HG02973 (cell line): ENCODE results near the gene WWP2.

Experiments used
- ATAC-seq: cut with Tn5 transposase; IDR thresholded peaks from one replicate; pipeline ENCODE4 v1.9.1; 2021; ENCODE audit warnings: moderate library complexity; ENCODE audit not compliant: unreplicated experiment

Gene WWP2

GRCh38 chr16:69886726-69887125 is 124.6 kb downstream of the WWP2 start:
- ATAC-seq: no peak

DNA sequence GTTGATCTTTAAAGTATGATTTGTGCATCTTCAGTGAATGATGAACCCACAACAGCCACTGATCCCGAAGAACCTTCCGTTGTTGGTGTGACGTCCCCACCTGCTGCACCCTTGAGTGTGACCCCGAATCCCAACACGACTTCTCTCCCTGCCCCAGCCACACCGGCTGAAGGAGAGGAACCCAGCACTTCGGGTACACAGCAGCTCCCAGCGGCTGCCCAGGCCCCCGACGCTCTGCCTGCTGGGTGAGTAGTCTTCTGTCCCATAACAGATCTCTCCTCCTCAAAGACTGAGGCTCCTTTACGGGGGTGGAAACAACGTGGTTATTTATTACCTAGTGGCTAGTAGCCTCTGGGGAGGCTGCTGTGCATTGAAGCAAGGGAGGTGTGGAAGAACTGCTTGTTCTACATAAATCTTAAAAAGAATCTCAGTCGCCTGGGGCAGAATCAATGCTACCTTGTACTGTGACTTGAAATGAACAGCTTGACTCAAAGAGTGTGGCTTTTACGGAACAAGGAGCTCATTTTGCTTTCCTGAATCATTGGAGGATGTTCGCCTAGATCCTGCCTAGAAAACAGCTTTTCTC is 126.0 kb downstream of the WWP2 start:
- ATAC-seq: no peak

DNA sequence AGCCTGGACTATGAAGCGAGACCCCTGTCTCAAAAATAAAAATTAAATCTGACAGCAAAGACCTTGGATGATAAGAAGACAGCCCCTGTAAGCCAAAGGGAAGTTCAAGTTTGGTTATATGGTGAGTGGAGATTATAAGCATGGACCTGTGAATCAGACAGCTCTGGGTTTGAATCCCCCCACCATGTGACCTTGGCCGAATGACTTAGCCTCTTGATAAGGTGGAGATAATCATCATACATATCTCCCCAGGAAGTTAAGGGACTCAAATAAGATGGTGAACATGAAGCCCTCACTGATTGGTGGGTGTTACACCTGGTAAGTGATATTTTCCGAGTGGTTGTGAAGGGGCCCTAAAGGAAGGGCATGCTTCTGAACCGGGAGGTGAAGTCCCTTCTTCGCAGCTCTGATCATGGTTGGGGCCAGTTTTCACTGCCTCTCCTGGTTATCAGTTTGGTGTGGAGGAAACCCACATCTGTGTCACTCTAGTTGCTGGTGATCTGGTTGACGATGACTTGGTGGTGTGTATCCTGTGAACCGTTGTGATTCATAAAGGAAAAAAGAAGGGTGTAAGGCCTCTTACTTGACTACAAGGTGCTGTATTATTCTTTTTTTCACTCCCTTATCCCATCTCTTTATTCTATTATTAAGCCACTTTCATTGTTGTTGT is 127.3 kb downstream of the WWP2 start:
- ATAC-seq: no peak

- ATAC-seq: no peak
Observed at GRCh38 chr16:69890114-69890891, 128.2 kb downstream of the WWP2 start.

DNA sequence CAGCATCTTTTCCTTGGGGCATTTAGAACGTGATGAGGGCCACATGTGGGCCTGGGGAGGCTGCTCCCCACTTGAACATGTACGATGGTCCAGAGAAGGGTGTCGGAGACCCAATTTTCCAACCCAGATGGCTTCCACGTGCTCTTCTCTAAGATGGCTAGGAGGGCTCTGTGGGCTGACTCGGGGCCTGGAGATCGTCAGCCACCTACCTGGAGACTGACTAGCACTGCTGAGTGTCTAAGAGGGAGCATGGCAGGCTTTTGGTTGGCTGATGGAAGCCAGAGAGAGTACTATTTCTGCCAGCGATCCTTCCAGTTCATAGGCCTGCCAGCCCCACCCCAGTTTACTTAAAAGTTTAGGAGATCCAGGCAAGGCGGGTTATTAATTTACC is 128.8 kb downstream of the WWP2 start:
- ATAC-seq: no peak

GRCh38 chr16:69892378-69892777 is 130.2 kb downstream of the WWP2 start:
- no peak for ATAC-seq

DNA sequence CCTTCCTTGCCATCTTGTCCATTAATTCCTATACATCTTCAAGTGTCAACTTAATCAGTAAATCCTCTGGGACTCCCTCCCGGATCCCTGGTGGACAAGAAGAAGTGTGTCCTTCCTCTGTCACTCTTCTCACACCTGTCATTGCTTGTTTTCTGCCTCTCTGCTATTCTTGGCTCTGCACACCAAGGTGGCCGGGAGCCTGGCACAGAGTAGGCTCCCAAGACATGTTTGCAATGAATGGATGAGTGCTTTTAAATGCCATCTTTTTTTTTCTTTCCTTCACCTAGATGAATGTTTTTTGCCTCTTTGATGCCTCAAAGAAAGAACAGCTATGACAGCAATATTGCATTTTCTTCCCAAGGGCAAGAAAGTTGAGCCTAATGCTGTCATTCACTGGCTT is 131.0 kb downstream of the WWP2 start:
- ATAC-seq: no peak

DNA sequence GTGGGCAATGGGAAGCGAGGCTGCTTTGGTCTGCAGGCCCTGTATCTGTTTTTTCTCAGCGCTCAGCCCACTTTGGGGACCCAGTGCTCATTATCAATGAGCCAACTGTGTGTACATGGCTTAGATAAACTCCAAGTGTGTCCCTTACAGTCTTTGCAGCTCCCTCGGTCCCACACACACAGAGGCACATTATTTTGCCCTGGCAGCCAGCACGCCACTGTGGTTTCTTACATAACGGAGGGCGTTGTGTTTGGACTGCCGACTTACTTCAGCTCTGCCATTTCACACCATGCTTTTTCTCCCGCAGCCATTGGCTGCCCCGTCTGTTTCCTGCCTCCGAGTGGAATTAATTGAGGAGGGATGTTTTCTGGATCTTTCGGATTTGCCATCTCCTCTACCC is 132.5 kb downstream of the WWP2 start:
- no peak for ATAC-seq

- ATAC-seq: no peak
Observed at GRCh38 chr16:69903865-69904415, 141.8 kb downstream of the WWP2 start.

DNA sequence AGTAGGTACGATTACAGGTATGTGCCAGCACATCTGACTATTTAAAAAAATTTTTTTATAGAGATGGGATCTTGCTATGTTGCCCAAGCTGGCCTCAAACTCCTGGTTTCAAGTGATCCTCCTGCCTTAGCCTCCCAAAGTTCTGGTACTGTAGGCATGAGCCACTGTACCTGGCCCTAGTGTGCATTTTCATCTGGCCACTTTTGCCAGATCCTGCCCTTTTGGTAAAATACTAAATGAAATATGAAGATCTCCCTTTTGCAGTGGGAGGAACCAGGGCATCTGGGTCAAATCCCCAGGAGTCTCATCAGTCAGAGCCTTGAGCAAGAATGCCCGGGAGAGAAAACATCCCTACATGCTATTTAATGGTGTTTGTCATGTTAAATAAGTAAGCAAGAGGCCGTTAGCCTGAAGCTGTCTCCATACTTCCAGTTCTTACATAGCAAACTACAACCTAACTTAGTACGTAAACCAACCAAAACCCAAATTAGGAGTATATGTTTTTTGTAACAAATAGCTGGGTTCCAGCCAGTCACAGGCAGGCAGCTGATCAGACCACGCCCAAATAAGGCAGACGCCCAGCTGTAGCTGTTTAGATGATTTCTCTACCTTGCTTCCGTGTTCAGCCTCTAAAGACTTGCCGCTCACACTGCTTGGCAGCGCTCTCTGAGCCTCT is 142.5 kb downstream of the WWP2 start:
- no peak for ATAC-seq

GRCh38 chr16:69905171-69905555 is 143.0 kb downstream of the WWP2 start:
- ATAC-seq: no peak

GRCh38 chr16:69906838-69907401 is 144.8 kb downstream of the WWP2 start:
- ATAC-seq: no peak

DNA sequence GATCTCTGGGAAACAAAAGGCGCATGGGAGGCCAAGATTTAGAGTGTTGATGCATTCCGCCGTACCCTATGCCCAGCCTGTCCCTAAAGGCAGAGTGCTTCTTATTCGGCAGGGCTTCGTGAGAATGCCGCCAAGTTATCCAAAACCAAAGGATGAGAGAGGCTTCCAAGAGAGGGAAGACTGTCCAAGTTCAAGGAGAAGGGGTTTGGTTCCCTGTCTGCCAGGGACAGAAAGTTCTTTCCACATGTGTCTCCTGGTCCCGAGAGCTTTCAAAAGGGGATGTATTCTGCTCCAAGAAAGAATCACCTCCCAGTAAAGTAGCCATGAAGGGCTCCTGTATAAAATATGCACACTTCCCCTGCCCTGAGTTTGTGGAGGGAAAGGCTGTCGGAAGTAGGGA is 146.9 kb downstream of the WWP2 start:
- ATAC-seq: no peak

DNA sequence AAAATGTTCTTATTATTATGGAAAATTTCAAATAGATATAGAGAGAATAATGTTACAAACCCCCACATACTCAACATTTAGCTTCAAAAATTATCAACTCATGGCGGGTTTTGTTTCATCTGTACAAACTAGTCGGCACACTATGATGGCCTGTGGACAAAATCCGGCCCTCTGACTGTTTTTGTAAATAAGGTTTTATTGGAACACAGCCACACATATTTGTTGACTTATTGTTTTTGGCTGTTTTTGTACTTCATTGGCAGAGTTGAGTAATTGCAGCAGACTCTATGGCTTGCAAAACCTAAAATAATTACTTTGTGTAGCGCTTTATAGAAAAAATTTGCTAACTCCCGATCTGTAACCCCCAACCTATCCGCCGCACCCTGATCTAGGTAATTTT is 147.6 kb downstream of the WWP2 start:
- ATAC-seq: no peak

GRCh38 chr16:69910964-69911363 is 148.8 kb downstream of the WWP2 start:
- no peak for ATAC-seq

DNA sequence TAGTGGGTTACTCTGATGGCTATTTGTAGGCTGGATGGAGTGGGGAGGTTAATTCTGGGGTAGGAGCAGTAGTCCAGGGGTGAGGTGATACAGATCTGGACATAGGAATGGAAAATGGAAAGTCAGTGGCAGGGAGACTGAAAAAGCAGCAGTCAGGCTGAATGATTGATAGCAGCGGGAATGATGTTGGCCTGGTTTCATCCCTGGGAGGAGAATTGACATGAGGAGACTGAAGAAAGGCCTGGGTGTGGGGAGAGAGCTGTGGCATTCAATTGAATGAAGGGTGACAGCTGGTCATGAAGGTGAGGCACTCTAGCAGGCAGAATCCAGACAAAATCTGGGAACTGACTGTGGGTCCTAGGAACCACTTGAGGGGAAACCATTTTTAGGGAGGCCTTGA is 154.3 kb downstream of the WWP2 start:
- no peak for ATAC-seq

DNA sequence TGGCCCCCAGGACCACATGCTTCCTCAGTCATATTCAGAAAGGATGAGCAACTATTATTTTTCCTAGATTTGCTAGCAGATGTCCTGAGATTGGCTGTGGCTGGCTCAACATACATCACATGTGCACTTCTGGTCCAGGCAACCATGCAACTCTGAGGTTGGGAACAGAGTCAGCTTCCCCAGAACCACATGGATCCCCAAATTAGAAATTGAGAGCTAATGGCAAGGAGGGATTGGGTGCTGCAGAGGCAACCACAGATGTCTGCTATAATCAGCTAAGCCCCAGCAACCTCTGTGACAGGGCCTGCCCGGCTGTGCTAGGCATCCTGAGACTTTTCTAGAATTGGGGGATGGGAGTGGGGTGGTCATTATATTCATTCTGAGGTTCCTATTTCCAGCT is 155.2 kb downstream of the WWP2 start:
- no peak for ATAC-seq

DNA sequence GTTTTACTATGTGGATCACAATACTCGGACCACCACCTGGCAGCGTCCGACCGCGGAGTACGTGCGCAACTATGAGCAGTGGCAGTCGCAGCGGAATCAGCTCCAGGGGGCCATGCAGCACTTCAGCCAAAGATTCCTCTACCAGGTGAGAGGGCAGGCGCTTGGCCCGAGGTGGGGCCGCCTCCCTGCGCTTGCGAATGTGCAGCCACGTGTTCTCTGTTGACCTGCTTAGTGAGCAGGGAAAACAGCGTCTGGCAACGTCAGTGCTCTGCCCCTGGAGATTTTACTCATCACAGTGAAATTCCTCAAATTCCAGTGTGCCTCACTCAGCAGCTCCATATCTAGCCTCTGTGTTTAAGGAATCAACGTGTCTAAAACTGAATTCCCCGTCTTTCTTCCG is 155.6 kb downstream of the WWP2 start:
- ATAC-seq: no peak

GRCh38 chr16:69918241-69918640 is 156.1 kb downstream of the WWP2 start:
- ATAC-seq: no peak

DNA sequence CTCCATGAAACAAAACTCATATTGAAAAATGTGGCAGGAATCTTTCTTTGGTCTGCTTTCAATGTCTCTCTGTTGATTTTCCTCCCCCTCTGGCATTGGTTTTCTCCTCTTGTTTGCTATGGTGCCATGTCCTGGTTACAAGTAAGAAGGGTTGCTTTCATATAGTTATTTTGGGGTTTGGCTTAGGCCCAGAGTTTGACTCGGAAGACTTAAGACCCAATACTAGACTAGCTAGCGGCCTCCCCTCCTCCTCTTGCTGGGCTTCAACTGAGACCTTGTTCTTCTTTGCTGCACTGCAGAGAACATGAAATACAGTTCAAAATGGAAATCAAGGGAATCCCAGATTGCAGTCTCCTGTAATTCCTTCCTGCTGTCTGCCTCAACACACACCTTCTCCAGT is 159.0 kb downstream of the WWP2 start:
- no peak for ATAC-seq

GRCh38 chr16:69922200-69922599 is 160.1 kb downstream of the WWP2 start:
- ATAC-seq: no peak
